Measurements from ENCODE around the gene PPP2R5A.

DNA sequence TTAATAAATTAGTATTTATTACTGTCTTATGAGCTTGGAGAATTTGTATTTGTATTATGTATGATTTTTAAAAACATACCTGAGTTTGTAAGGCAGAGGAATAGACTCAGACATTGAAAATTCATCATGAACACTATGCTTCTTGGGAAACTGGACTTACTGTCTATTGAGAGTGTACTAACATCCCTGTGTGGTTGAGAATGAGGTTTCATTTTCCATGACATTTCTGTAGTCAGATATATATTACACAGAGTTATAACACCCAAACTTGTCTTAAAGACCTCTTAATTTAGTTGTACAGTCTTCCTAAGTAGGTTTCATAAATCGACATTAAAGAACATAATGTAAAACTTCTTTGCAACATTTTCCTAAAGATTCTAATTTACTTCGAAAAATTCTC, 30.0 kb downstream of the PPP2R5A start:
- TF ChIP-seq, protein P1, sequence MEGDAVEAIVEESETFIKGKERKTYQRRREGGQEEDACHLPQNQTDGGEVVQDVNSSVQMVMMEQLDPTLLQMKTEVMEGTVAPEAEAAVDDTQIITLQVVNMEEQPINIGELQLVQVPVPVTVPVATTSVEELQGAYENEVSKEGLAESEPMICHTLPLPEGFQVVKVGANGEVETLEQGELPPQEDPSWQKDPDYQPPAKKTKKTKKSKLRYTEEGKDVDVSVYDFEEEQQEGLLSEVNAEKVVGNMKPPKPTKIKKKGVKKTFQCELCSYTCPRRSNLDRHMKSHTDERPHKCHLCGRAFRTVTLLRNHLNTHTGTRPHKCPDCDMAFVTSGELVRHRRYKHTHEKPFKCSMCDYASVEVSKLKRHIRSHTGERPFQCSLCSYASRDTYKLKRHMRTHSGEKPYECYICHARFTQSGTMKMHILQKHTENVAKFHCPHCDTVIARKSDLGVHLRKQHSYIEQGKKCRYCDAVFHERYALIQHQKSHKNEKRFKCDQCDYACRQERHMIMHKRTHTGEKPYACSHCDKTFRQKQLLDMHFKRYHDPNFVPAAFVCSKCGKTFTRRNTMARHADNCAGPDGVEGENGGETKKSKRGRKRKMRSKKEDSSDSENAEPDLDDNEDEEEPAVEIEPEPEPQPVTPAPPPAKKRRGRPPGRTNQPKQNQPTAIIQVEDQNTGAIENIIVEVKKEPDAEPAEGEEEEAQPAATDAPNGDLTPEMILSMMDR (tag by site-specific recombination; IDR thresholded peaks at IDR 0.05): no peak
- TF ChIP-seq ZNF114 (tag by site-specific recombination; IDR thresholded peaks at IDR 0.05) (no peak), GLI2 (tag by site-specific recombination; IDR thresholded peaks at IDR 0.05; ENCODE audit: borderline replicate concordance, low read depth) (no peak), ZNF501 (tag by site-specific recombination; IDR thresholded peaks at IDR 0.05) (no peak), ZNF366 (tag by site-specific recombination; conservative IDR thresholded peaks at IDR 0.05) (no peak), ZNF24 (tag by site-specific recombination; IDR thresholded peaks at IDR 0.05) (no peak), ZSCAN30 (tag by site-specific recombination; IDR thresholded peaks at IDR 0.05) (no peak), ZIC2 (tag by site-specific recombination; IDR thresholded peaks at IDR 0.05) (no peak), ZNF513 (tag by site-specific recombination; IDR thresholded peaks at IDR 0.05) (no peak), ZNF621 (tag by site-specific recombination; IDR thresholded peaks at IDR 0.05) (no peak)
- TF ChIP-seq, protein P2, sequence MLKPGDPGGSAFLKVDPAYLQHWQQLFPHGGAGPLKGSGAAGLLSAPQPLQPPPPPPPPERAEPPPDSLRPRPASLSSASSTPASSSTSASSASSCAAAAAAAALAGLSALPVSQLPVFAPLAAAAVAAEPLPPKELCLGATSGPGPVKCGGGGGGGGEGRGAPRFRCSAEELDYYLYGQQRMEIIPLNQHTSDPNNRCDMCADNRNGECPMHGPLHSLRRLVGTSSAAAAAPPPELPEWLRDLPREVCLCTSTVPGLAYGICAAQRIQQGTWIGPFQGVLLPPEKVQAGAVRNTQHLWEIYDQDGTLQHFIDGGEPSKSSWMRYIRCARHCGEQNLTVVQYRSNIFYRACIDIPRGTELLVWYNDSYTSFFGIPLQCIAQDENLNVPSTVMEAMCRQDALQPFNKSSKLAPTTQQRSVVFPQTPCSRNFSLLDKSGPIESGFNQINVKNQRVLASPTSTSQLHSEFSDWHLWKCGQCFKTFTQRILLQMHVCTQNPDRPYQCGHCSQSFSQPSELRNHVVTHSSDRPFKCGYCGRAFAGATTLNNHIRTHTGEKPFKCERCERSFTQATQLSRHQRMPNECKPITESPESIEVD (tag by site-specific recombination; IDR thresholded peaks at IDR 0.05): no peak

Measured in HEK293 (cell line).